Measurements from ENCODE around the gene CNMD. TPM values are rescaled to one million over a fixed set of nuclear protein-coding genes. Genes with fewer than 3 reads are reported as not detected.

The CNMD gene
- total and polyA plus RNA-seq, 2 donors from 2014 or later, result not detected

- H3K4me1 ChIP-seq (ENCODE audit: control insufficient read depth in 2 of 3, insufficient read depth in 2 of 3, low read depth in 1 of 3, low read length in 3 of 3), result no peaks in the 10 kb centered on the region
- intact Hi-C loops (cut with DNase I), result no loop called here
Observed at GRCh38 chr13:52783943-52784342, 44.3 kb upstream of the CNMD start.

GRCh38 chr13:52782471-52783448, 43.1 kb upstream of the CNMD start:
- FAIRE-seq, result no peak
- intact Hi-C loops (cut with DNase I), result no loop called here
- Histone ChIP-seq H3K4me3 (ENCODE audit: low read length in 3 of 3) (no peak overlapping the region), H3K27me3 (ENCODE audit: control insufficient read depth, insufficient read depth, low read length) (no peaks in the 10 kb centered on the region), H3K9me3 (ENCODE audit: control insufficient read depth in 2 of 3, insufficient read depth in 1 of 3, low read length in 3 of 3) (no peaks in the 10 kb centered on the region), H3K27ac (ENCODE audit: low read depth in 2 of 2, low read length in 2 of 2) (no peak overlapping the region), H3K36me3 (ENCODE audit: control insufficient read depth in 2 of 3, insufficient read depth in 3 of 3, low read length in 3 of 3) (no peaks in the 10 kb centered on the region), H3K9ac (ENCODE audit: low read length in 3 of 3) (no peak overlapping the region), H3K4me1 (ENCODE audit: control insufficient read depth in 2 of 3, insufficient read depth in 2 of 3, low read depth in 1 of 3, low read length in 3 of 3) (no peaks in the 10 kb centered on the region)
- TF ChIP-seq CTCF (IDR thresholded peaks at IDR 0.05; ENCODE audit: borderline replicate concordance, extremely low read depth, insufficient read depth), result no peak
- DNase-seq, result peak in 2 of 5 donors; percentile 64 to 69

More at GRCh38 chr13:52783943-52784342, 44.3 kb upstream of the CNMD start:
- Histone ChIP-seq H3K36me3 (ENCODE audit: control insufficient read depth in 2 of 3, insufficient read depth in 3 of 3, low read length in 3 of 3) (no peaks in the 10 kb centered on the region), H3K9me3 (ENCODE audit: control insufficient read depth in 2 of 3, insufficient read depth in 1 of 3, low read length in 3 of 3) (no peaks in the 10 kb centered on the region), H3K9ac (ENCODE audit: low read length in 3 of 3) (no peak overlapping the region), H3K4me3 (ENCODE audit: low read length in 3 of 3) (no peak overlapping the region), H3K27ac (ENCODE audit: low read depth in 2 of 2, low read length in 2 of 2) (no peak overlapping the region), H3K27me3 (ENCODE audit: control insufficient read depth, insufficient read depth, low read length) (no peaks in the 10 kb centered on the region)
- FAIRE-seq (no peak), DNase-seq (no peak)
- no peak for TF ChIP-seq CTCF (IDR thresholded peaks at IDR 0.05; ENCODE audit: borderline replicate concordance, extremely low read depth, insufficient read depth)

GRCh38 chr13:52780611-52781010, 41.0 kb upstream of the CNMD start:
- intact Hi-C loops (cut with DNase I), result no loop called here
- DNase-seq (no peak), FAIRE-seq (no peak)
- no peaks in the 10 kb centered on the region for H3K36me3 ChIP-seq (ENCODE audit: control insufficient read depth in 2 of 3, insufficient read depth in 3 of 3, low read length in 3 of 3)
- H3K9me3 ChIP-seq (ENCODE audit: control insufficient read depth in 2 of 3, insufficient read depth in 1 of 3, low read length in 3 of 3), result no peaks in the 10 kb centered on the region
- H3K4me1 ChIP-seq (ENCODE audit: control insufficient read depth in 2 of 3, insufficient read depth in 2 of 3, low read depth in 1 of 3, low read length in 3 of 3), result no peaks in the 10 kb centered on the region
- no peak overlapping the region for H3K4me3 ChIP-seq (ENCODE audit: low read length in 3 of 3)
- no peak overlapping the region for H3K27ac ChIP-seq (ENCODE audit: low read depth in 2 of 2, low read length in 2 of 2)
- TF ChIP-seq CTCF (IDR thresholded peaks at IDR 0.05; ENCODE audit: borderline replicate concordance, extremely low read depth, insufficient read depth), result no peak
- H3K27me3 ChIP-seq (ENCODE audit: control insufficient read depth, insufficient read depth, low read length), result no peaks in the 10 kb centered on the region
- H3K9ac ChIP-seq (ENCODE audit: low read length in 3 of 3), result no peak overlapping the region

All from kidney (tissue), 14 donors.